ENCODE results near the gene SCAF1. TPM values are rescaled to one million over a fixed set of nuclear protein-coding genes. Genes with fewer than 3 reads are reported as not detected.

SCAF1 gene
- total and polyA plus RNA-seq, 2 experiments from 2014 or later: 19.7 to 53.7 TPM

DNA sequence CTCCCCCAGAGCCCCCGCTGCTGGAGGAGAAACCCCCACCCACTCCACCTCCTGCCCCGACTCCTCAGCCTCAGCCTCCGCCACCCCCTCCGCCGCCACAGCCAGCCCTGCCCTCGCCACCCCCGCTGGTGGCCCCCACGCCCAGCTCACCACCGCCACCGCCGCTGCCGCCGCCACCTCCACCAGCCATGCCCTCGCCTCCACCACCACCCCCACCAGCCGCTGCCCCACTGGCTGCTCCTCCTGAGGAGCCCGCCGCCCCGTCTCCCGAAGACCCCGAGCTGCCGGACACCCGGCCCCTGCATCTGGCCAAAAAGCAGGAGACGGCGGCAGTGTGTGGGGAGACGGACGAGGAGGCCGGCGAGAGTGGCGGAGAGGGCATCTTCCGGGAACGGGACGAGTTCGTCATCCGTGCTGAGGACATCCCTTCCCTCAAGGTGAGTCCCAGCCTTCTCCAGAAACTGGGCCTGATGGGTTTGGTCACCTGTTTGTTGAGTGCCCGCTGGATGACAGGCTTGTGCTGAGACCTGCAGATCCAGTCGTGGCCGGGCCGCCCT lies 40.4 kb upstream of the SCAF1 start (continued):
- TF ChIP-seq, protein P1, sequence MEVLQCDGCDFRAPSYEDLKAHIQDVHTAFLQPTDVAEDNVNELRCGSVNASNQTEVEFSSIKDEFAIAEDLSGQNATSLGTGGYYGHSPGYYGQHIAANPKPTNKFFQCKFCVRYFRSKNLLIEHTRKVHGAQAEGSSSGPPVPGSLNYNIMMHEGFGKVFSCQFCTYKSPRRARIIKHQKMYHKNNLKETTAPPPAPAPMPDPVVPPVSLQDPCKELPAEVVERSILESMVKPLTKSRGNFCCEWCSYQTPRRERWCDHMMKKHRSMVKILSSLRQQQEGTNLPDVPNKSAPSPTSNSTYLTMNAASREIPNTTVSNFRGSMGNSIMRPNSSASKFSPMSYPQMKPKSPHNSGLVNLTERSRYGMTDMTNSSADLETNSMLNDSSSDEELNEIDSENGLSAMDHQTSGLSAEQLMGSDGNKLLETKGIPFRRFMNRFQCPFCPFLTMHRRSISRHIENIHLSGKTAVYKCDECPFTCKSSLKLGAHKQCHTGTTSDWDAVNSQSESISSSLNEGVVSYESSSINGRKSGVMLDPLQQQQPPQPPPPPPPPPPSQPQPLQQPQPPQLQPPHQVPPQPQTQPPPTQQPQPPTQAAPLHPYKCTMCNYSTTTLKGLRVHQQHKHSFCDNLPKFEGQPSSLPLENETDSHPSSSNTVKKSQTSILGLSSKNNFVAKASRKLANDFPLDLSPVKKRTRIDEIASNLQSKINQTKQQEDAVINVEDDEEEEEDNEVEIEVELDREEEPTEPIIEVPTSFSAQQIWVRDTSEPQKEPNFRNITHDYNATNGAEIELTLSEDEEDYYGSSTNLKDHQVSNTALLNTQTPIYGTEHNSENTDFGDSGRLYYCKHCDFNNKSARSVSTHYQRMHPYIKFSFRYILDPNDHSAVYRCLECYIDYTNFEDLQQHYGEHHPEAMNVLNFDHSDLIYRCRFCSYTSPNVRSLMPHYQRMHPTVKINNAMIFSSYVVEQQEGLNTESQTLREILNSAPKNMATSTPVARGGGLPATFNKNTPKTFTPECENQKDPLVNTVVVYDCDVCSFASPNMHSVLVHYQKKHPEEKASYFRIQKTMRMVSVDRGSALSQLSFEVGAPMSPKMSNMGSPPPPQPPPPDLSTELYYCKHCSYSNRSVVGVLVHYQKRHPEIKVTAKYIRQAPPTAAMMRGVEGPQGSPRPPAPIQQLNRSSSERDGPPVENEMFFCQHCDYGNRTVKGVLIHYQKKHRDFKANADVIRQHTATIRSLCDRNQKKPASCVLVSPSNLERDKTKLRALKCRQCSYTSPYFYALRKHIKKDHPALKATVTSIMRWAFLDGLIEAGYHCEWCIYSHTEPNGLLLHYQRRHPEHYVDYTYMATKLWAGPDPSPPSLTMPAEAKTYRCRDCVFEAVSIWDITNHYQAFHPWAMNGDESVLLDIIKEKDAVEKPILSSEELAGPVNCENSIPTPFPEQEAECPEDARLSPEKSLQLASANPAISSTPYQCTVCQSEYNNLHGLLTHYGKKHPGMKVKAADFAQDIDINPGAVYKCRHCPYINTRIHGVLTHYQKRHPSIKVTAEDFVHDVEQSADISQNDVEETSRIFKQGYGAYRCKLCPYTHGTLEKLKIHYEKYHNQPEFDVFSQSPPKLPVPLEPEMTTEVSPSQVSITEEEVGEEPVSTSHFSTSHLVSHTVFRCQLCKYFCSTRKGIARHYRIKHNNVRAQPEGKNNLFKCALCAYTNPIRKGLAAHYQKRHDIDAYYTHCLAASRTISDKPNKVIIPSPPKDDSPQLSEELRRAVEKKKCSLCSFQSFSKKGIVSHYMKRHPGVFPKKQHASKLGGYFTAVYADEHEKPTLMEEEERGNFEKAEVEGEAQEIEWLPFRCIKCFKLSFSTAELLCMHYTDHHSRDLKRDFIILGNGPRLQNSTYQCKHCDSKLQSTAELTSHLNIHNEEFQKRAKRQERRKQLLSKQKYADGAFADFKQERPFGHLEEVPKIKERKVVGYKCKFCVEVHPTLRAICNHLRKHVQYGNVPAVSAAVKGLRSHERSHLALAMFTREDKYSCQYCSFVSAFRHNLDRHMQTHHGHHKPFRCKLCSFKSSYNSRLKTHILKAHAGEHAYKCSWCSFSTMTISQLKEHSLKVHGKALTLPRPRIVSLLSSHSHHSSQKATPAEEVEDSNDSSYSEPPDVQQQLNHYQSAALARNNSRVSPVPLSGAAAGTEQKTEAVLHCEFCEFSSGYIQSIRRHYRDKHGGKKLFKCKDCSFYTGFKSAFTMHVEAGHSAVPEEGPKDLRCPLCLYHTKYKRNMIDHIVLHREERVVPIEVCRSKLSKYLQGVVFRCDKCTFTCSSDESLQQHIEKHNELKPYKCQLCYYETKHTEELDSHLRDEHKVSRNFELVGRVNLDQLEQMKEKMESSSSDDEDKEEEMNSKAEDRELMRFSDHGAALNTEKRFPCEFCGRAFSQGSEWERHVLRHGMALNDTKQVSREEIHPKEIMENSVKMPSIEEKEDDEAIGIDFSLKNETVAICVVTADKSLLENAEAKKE (CRISPR knock-in tag; IDR thresholded peaks at IDR 0.05): no peak
- TF ChIP-seq ZNF331 (CRISPR knock-in tag; IDR thresholded peaks at IDR 0.05; ENCODE audit: low read depth): no peak
- TF ChIP-seq, protein P2, sequence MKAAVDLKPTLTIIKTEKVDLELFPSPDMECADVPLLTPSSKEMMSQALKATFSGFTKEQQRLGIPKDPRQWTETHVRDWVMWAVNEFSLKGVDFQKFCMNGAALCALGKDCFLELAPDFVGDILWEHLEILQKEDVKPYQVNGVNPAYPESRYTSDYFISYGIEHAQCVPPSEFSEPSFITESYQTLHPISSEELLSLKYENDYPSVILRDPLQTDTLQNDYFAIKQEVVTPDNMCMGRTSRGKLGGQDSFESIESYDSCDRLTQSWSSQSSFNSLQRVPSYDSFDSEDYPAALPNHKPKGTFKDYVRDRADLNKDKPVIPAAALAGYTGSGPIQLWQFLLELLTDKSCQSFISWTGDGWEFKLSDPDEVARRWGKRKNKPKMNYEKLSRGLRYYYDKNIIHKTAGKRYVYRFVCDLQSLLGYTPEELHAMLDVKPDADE (IDR thresholded peaks at IDR 0.05): no peak
- TF ChIP-seq EZH2 (IDR thresholded peaks at IDR 0.05; ENCODE audit: low read depth, unreplicated experiment): no peak
- TF ChIP-seq JUNB (IDR thresholded peaks at IDR 0.05; ENCODE audit: unreplicated experiment): no peak
- TF ChIP-seq CREB1 (CRISPR knock-in tag; IDR thresholded peaks at IDR 0.05; ENCODE audit: low read depth): no peak
- no peak for TF ChIP-seq STAT1 (IDR thresholded peaks at IDR 0.05; ENCODE audit: unreplicated experiment)

DNA sequence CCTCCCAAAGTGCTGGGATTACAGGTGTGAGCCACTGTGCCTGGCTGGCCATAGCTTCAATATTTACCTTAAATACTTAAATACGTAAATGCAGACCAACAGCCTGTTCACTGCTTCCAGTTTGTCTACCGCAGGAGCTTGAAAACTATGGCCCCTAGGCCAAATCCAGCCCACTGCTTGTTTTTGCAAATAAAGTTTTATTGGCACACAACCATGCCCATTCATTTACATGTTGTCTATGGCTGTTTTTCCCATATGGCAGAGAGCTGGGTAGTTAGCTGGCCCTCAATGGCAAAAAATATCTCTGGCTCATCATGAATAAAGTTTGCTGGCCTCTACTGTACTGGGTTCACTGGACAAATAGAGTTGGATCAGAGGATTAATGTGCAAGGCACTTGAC lies 39.2 kb upstream of the SCAF1 start:
- ATAC-seq: no peak
- Mint-ChIP-seq H3K27me3 (ENCODE audit: insufficient read depth, low read depth, poor library complexity) (peaks cover 23% of the 10 kb centered on the region), H3K27ac (no peak overlapping the region)

More for the DNA sequence above, 39.2 kb upstream of the SCAF1 start:
- Histone ChIP-seq H3K27me3 (ENCODE audit: insufficient read depth) (no peaks in the 10 kb centered on the region), H3K9me2 (ENCODE audit: insufficient read depth) (no peaks in the 10 kb centered on the region), H3K36me3 (ENCODE audit: insufficient read depth) (peaks cover 41% of the 10 kb centered on the region), H3K4me2 (no peak overlapping the region), H3K79me2 (replicated peaks; ENCODE audit: insufficient read depth) (peaks cover 94% of the 10 kb centered on the region), H3F3A (replicated peaks; ENCODE audit: low read depth) (peaks cover 37% of the 10 kb centered on the region), H3K27ac (ENCODE audit: low read depth) (no peak overlapping the region), H4K20me1 (replicated peaks; ENCODE audit: insufficient read depth) (peaks cover 39% of the 10 kb centered on the region), H2AFZ (no peak overlapping the region), H3K4me3 (no peak overlapping the region), H3K4me1 (ENCODE audit: insufficient read depth) (no peaks in the 10 kb centered on the region)
- DNase-seq (ENCODE audit: low spot score): no peak
- TF ChIP-seq, protein P3, sequence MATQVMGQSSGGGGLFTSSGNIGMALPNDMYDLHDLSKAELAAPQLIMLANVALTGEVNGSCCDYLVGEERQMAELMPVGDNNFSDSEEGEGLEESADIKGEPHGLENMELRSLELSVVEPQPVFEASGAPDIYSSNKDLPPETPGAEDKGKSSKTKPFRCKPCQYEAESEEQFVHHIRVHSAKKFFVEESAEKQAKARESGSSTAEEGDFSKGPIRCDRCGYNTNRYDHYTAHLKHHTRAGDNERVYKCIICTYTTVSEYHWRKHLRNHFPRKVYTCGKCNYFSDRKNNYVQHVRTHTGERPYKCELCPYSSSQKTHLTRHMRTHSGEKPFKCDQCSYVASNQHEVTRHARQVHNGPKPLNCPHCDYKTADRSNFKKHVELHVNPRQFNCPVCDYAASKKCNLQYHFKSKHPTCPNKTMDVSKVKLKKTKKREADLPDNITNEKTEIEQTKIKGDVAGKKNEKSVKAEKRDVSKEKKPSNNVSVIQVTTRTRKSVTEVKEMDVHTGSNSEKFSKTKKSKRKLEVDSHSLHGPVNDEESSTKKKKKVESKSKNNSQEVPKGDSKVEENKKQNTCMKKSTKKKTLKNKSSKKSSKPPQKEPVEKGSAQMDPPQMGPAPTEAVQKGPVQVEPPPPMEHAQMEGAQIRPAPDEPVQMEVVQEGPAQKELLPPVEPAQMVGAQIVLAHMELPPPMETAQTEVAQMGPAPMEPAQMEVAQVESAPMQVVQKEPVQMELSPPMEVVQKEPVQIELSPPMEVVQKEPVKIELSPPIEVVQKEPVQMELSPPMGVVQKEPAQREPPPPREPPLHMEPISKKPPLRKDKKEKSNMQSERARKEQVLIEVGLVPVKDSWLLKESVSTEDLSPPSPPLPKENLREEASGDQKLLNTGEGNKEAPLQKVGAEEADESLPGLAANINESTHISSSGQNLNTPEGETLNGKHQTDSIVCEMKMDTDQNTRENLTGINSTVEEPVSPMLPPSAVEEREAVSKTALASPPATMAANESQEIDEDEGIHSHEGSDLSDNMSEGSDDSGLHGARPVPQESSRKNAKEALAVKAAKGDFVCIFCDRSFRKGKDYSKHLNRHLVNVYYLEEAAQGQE (IDR thresholded peaks at IDR 0.05; ENCODE audit: unreplicated experiment): no peak
- TF ChIP-seq, protein P2 (IDR thresholded peaks at IDR 0.05): no peak
- TF ChIP-seq CREB1 (CRISPR knock-in tag; IDR thresholded peaks at IDR 0.05; ENCODE audit: low read depth): no peak
- no peak for TF ChIP-seq ZNF114 (CRISPR knock-in tag; IDR thresholded peaks at IDR 0.05)
- TF ChIP-seq EZH2phosphoT487 (IDR thresholded peaks at IDR 0.05; ENCODE audit: unreplicated experiment): no peak
- no peak for TF ChIP-seq JUNB (IDR thresholded peaks at IDR 0.05; ENCODE audit: unreplicated experiment)
- no peak for TF ChIP-seq POLR2AphosphoS5 (IDR thresholded peaks at IDR 0.05; ENCODE audit: low read depth)
- Mint-ChIP-seq H3K4me3 (no peak overlapping the region), H3K36me3 (ENCODE audit: low read depth) (peaks cover 85% of the 10 kb centered on the region), H3K9me3 (no peaks in the 10 kb centered on the region), H3K4me1 (no peaks in the 10 kb centered on the region)

All from GM23338 (cell line).